ENCODE results near the gene UGT1A7.

The UGT1A7 gene

GRCh38 chr2:233795735-233796171 lies 114.1 kb downstream of the UGT1A7 start:
- no peak for ATAC-seq
- TF ChIP-seq ZNF8 (CRISPR knock-in tag; IDR thresholded peaks at IDR 0.05) (no peak), POU6F1 (CRISPR knock-in tag; IDR thresholded peaks at IDR 0.05; ENCODE audit: borderline replicate concordance, low read depth) (no peak), TSHZ2 (CRISPR knock-in tag; IDR thresholded peaks at IDR 0.05) (no peak), PATZ1 (CRISPR knock-in tag; IDR thresholded peaks at IDR 0.05; ENCODE audit: borderline replicate concordance) (no peak), ZFP30 (CRISPR knock-in tag; IDR thresholded peaks at IDR 0.05) (no peak), ZFP3 (CRISPR knock-in tag; IDR thresholded peaks at IDR 0.05) (no peak), CSRNP3 (CRISPR knock-in tag; IDR thresholded peaks at IDR 0.05) (no peak), ISL1 (CRISPR knock-in tag; IDR thresholded peaks at IDR 0.05) (no peak), BACH2 (CRISPR knock-in tag; IDR thresholded peaks at IDR 0.05; ENCODE audit: borderline replicate concordance) (no peak), TOX (CRISPR knock-in tag; IDR thresholded peaks at IDR 0.05; ENCODE audit: borderline replicate concordance) (no peak)

GRCh38 chr2:233796254-233796653 lies 114.6 kb downstream of the UGT1A7 start:
- TF ChIP-seq TOX (CRISPR knock-in tag; IDR thresholded peaks at IDR 0.05; ENCODE audit: borderline replicate concordance) = no peak
- TF ChIP-seq CSRNP3 (CRISPR knock-in tag; IDR thresholded peaks at IDR 0.05) = no peak
- TF ChIP-seq BACH2 (CRISPR knock-in tag; IDR thresholded peaks at IDR 0.05; ENCODE audit: borderline replicate concordance) = no peak
- TF ChIP-seq ZC3H10 (CRISPR knock-in tag; IDR thresholded peaks at IDR 0.05) = no peak
- TF ChIP-seq ISL1 (CRISPR knock-in tag; IDR thresholded peaks at IDR 0.05) = no peak
- no peak for TF ChIP-seq ARNTL (CRISPR knock-in tag; IDR thresholded peaks at IDR 0.05; ENCODE audit: borderline replicate concordance, low read depth)
- no peak for TF ChIP-seq POU6F1 (CRISPR knock-in tag; IDR thresholded peaks at IDR 0.05; ENCODE audit: borderline replicate concordance, low read depth)
- no peak for TF ChIP-seq CREB5 (CRISPR knock-in tag; IDR thresholded peaks at IDR 0.05; ENCODE audit: low read depth)
- TF ChIP-seq TCF4 (CRISPR knock-in tag; IDR thresholded peaks at IDR 0.05; ENCODE audit: borderline replicate concordance) = no peak
- no peak for TF ChIP-seq PPARA (CRISPR knock-in tag; IDR thresholded peaks at IDR 0.05; ENCODE audit: borderline replicate concordance)
- no peak for TF ChIP-seq TSHZ2 (CRISPR knock-in tag; IDR thresholded peaks at IDR 0.05)
- TF ChIP-seq ZNF70 (CRISPR knock-in tag; IDR thresholded peaks at IDR 0.05) = no peak
- no peak for TF ChIP-seq OSR1 (CRISPR knock-in tag; IDR thresholded peaks at IDR 0.05)
- no peak for TF ChIP-seq PATZ1 (CRISPR knock-in tag; IDR thresholded peaks at IDR 0.05; ENCODE audit: borderline replicate concordance)
- TF ChIP-seq ESRRG (CRISPR knock-in tag; IDR thresholded peaks at IDR 0.05) = no peak
- ATAC-seq = no peak
